ENCODE data around the gene SYNRG. TPM values are rescaled to one million over a fixed set of nuclear protein-coding genes. Genes with fewer than 3 reads are reported as not detected.
A peak's percentile ranks its signal among the peaks of the same experiment; 100 is the strongest.
"Not testable (repeated sequence)": the region's sequence is repeated elsewhere in the genome, so short reads cannot be mapped to it uniquely, and the experiment has no call there.

Gene SYNRG
- total RNA-seq, 1 donor: 22.5 TPM

DNA sequence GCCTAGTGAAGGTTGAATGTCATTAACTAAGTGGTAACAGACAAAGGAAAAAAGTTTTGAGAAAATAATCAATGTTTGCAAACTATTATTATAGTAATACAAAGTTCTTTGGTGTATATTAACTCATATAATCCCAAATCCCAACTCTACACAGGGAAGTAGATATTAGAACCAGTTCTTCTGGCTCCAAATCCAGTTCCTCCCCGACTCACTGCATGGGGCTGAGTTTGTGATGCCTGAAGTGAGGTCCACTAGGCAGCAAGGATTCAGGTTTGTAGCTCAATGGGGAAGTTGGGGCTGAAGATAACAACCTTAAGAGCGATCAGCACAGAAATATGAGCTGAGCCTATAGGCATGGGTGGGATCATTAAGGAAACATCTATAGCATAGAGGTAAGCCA is 5.6 kb upstream of the SYNRG start:
- TF ChIP-seq CTCF (IDR thresholded peaks at IDR 0.05; ENCODE audit: insufficient read depth, low read length): no peak
- no peak overlapping the region for H3K4me3 ChIP-seq (ENCODE audit: low read depth, low read length)
- DNase-seq (ENCODE audit: low read depth): no peak

DNA sequence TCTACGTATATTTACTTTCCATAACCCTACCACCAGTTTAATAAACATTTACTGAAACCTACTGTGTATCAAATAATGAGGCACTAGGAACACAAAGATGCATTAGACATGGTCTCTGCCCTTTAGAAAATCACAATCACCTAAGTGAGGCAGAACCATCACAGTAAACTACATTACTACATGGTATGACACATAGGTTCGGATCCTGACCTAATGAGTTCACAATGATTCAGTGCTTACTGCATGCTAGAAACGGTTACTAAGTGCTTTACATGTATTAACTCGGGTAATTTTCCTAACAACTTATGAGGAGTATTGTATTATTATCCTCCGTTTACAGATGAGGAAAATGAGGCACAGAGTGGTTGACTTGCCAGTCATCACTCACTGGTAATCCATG is 5.2 kb upstream of the SYNRG start:
- H3K4me3 ChIP-seq (ENCODE audit: low read depth, low read length): no peak overlapping the region
- peak; percentile 43 for DNase-seq (ENCODE audit: low read depth)
- TF ChIP-seq CTCF (IDR thresholded peaks at IDR 0.05; ENCODE audit: insufficient read depth, low read length): no peak

DNA sequence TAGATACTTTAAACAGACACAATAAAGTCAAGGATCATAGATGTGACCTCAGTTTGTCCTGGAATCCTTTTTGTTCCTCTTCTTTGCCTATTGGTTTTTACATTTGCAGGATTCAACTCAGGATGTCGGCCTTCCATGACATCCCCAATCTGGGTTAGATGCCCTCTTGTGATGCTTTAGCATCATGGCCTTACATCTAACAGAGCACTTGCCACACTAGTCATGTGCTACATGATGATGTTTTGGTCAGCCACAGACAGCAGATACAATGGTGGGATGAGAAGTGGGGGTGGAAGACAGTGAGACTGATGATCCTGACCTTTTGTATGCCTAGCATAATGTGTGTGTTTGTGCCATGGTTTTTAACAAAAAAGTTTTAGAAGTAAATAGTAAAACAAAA is 1.8 kb upstream of the SYNRG start:
- DNase-seq (ENCODE audit: low read depth): no peak
- no peak for TF ChIP-seq CTCF (IDR thresholded peaks at IDR 0.05; ENCODE audit: insufficient read depth, low read length)
- H3K4me3 ChIP-seq (ENCODE audit: low read depth, low read length): no peak overlapping the region

- not testable (repeated sequence) for DNase-seq (ENCODE audit: low read depth); H3K4me3 ChIP-seq (ENCODE audit: low read depth, low read length)
These were observed 813 bp upstream of the SYNRG start for GRCh38 chr17:37610041-37610420.

- DNase-seq (ENCODE audit: low read depth): peak; percentile 40
- peak overlapping the region; percentile 93 for H3K4me3 ChIP-seq (ENCODE audit: low read depth, low read length)
- no peak for TF ChIP-seq CTCF (IDR thresholded peaks at IDR 0.05; ENCODE audit: insufficient read depth, low read length)
These were observed 658 bp downstream of the SYNRG start for GRCh38 chr17:37608351-37609169.

- TF ChIP-seq CTCF (IDR thresholded peaks at IDR 0.05; ENCODE audit: insufficient read depth, low read length): no peak
- peak overlapping the region; percentile 93 for H3K4me3 ChIP-seq (ENCODE audit: low read depth, low read length)
- DNase-seq (ENCODE audit: low read depth): no peak
These were observed 1.4 kb downstream of the SYNRG start for GRCh38 chr17:37607637-37608331.

GRCh38 chr17:37605813-37606505 is 3.3 kb downstream of the SYNRG start:
- H3K4me3 ChIP-seq (ENCODE audit: low read depth, low read length): no peak overlapping the region
- TF ChIP-seq CTCF (IDR thresholded peaks at IDR 0.05; ENCODE audit: insufficient read depth, low read length): no peak
- no peak for DNase-seq (ENCODE audit: low read depth)

All from fibroblast of the aortic adventitia (primary cell).